Sigmoid colon (tissue), 7 donors: ENCODE data around the gene KCNT1. TPM values are rescaled to one million over a fixed set of nuclear protein-coding genes. Genes with fewer than 3 reads are reported as not detected.
A peak's percentile ranks its signal among the peaks of the same experiment; 100 is the strongest.
"Not testable (repeated sequence)": the region's sequence is repeated elsewhere in the genome, so short reads cannot be mapped to it uniquely, and the experiment has no call there.

Source experiments
- DNase-seq: peaks from one replicate; pipeline ENCODE4 v3.0.0-alpha.2; 2019
- H3K27ac ChIP-seq, 4 donors: fragments of 200-600 bp; sonication (generic); one replicate each; pipeline ENCODE4 v1.5.1; 2016 to 2019; ENCODE audit warnings: mild to moderate bottlenecking in 1 of 4
- H3K27me3 ChIP-seq, 3 donors: fragments of 200-600 bp; sonication (generic); one replicate each; pipeline ENCODE4 v1.5.1; 2019; ENCODE audit warnings: mild to moderate bottlenecking in 1 of 3
- H3K36me3 ChIP-seq, 4 donors: fragments of 200-600 bp; sonication (generic); one replicate each; pipeline ENCODE4 v1.5.1; 2016 to 2019
- H3K4me1 ChIP-seq, 4 donors: fragments of 200-600 bp; sonication (generic); one replicate each; pipeline ENCODE4 v1.5.1; 2017 to 2019
- H3K4me3 ChIP-seq, 4 donors: fragments of 200-600 bp; sonication (generic); one replicate each; pipeline ENCODE4 v1.5.1; 2017 to 2019; ENCODE audit warnings: mild to moderate bottlenecking in 2 of 4, moderate library complexity in 1 of 4
- H3K9me3 ChIP-seq, 4 donors: fragments of 200-600 bp in 3 of 4; sonication (generic) in 3 of 4; one replicate each; pipeline versions ENCODE4 v1.5.1 to v1.6.1; 2013 to 2019
- CTCF ChIP-seq, 4 experiments: fragments of 450-650 bp in 3 of 4; fragments of 200-600 bp in 1 of 4; IDR thresholded peaks; one replicate each; pipeline ENCODE4 v1.5.1; 2016 to 2019; ENCODE audit warnings: antibody characterized with exemption in 4 of 4, mild to moderate bottlenecking in 3 of 4, moderate library complexity in 2 of 4
- EP300 ChIP-seq, 4 donors: sonication (generic); formaldehyde crosslinking; IDR thresholded peaks; one replicate each; pipeline ENCODE4 v1.6.1; 2017; ENCODE audit warnings: antibody characterized with exemption in 4 of 4
- POLR2A ChIP-seq, 2 donors: fragments of 450-650 bp; IDR thresholded peaks; one replicate each; pipeline ENCODE4 v1.6.1; 2016; ENCODE audit warnings: antibody characterized with exemption in 2 of 2, mild to moderate bottlenecking in 2 of 2, moderate library complexity in 2 of 2
- POLR2AphosphoS5 ChIP-seq, 4 donors: sonication (generic); formaldehyde crosslinking; IDR thresholded peaks; one replicate each; pipeline ENCODE4 v1.6.1; 2017; ENCODE audit warnings: antibody characterized with exemption in 4 of 4
- WGBS, 2 donors: extraction: QIAGEN DNeasy Blood & Tissue Kit; methylation state at CpG; one replicate each; pipeline ENCODE4 v1.1.7; 2013; 5-methylcytosine and 5-hydroxymethylcytosine counted together
- intact Hi-C: fragments of 100-400 bp; cut with DNase I; formaldehyde crosslinking; loops from one replicate; pipeline ENCODE4 v1.15.1; 2023
- polyA plus RNA-seq, 3 donors: library from polyadenylated mRNA; stranded (reverse); fragments of 200-250 nt; gene quantifications; one replicate each; pipeline ENCODE4 v1.2.3, GENCODE V29; 2013
- total RNA-seq, 4 donors: library from RNA; depleted of rRNA; stranded (reverse); fragments of >200 nt; gene quantifications; one replicate each; pipeline ENCODE4 v1.1.0, GENCODE V29; 2016
- donor health status: healthy with polysubstance abuse.
- donor health status: Bipolar disorder and iron deficiency.
- donor health status: healthy.

The KCNT1 gene
- total and polyA plus RNA-seq, 7 donors, result 0.23 to 0.95 (median 0.32) TPM; not detected in 3

GRCh38 chr9:135670721-135671590 lies 31.0 kb upstream of the KCNT1 start:
- no peaks in the 10 kb centered on the region for H3K4me1 ChIP-seq
- peaks cover 0 to 19% (median 0%) of the 10 kb centered on the region in 3 donors for H3K27me3 ChIP-seq
- H3K9me3 ChIP-seq, result no peaks in the 10 kb centered on the region
- H3K36me3 ChIP-seq, result no peaks in the 10 kb centered on the region
- intact Hi-C loops, result no loop called here
- H3K27ac ChIP-seq, result no peak overlapping the region
- H3K4me3 ChIP-seq, result no peak overlapping the region
- peak; percentile 57 for DNase-seq
- WGBS, 2 donors, result 86 to 87% methylated on average over 41 of the region's 41 CpGs
- TF ChIP-seq CTCF (IDR thresholded peaks at IDR 0.05) (no peak), POLR2AphosphoS5 (IDR thresholded peaks at IDR 0.05) (no peak), EP300 (IDR thresholded peaks at IDR 0.05) (no peak), POLR2A (IDR thresholded peaks at IDR 0.05) (no peak)

- Histone ChIP-seq H3K4me1 (no peaks in the 10 kb centered on the region), H3K4me3 (no peak overlapping the region), H3K36me3 (no peaks in the 10 kb centered on the region), H3K27ac (no peak overlapping the region), H3K9me3 (no peaks in the 10 kb centered on the region), H3K27me3 (peaks cover 0 to 12% (median 0%) of the 10 kb centered on the region in 3 donors)
- 55% methylated on average over 17 of the region's 17 CpGs for WGBS, 2 donors
- DNase-seq, result peak; percentile 52
- intact Hi-C loops, result no loop called here
- no peak for TF ChIP-seq EP300 (IDR thresholded peaks at IDR 0.05)
- no peak for TF ChIP-seq CTCF (IDR thresholded peaks at IDR 0.05)
- TF ChIP-seq POLR2A (IDR thresholded peaks at IDR 0.05), result no peak
- no peak for TF ChIP-seq POLR2AphosphoS5 (IDR thresholded peaks at IDR 0.05)
Observed at GRCh38 chr9:135671591-135672041, 30.4 kb upstream of the KCNT1 start.

- DNase-seq, H3K4me3 ChIP-seq, H3K4me1 ChIP-seq, intact Hi-C loops, H3K9me3 ChIP-seq, H3K27ac ChIP-seq, H3K36me3 ChIP-seq: not testable (repeated sequence)
- H3K27me3 ChIP-seq, result peaks cover 0 to 12% (median 0%) of the 10 kb centered on the region in 3 donors
- 72 to 83% methylated on average over 7 of the region's 7 CpGs for WGBS, 2 donors
Observed at GRCh38 chr9:135672786-135673185, 29.2 kb upstream of the KCNT1 start.

GRCh38 chr9:135673941-135674340 lies 28.0 kb upstream of the KCNT1 start:
- no peak for TF ChIP-seq POLR2AphosphoS5 (IDR thresholded peaks at IDR 0.05)
- no peak for TF ChIP-seq EP300 (IDR thresholded peaks at IDR 0.05)
- no peak for TF ChIP-seq POLR2A (IDR thresholded peaks at IDR 0.05)
- TF ChIP-seq CTCF (IDR thresholded peaks at IDR 0.05), result no peak
- intact Hi-C loops, result no loop called here
- peaks cover 0 to 12% (median 0%) of the 10 kb centered on the region in 3 donors for H3K27me3 ChIP-seq

GRCh38 chr9:135674977-135675376 lies 27.0 kb upstream of the KCNT1 start:
- Histone ChIP-seq H3K36me3 (no peaks in the 10 kb centered on the region), H3K4me3 (no peak overlapping the region), H3K4me1 (no peaks in the 10 kb centered on the region), H3K27me3 (peaks cover 0 to 4% (median 0%) of the 10 kb centered on the region in 3 donors), H3K9me3 (no peaks in the 10 kb centered on the region), H3K27ac (no peak overlapping the region)
- TF ChIP-seq POLR2AphosphoS5 (IDR thresholded peaks at IDR 0.05) (no peak), POLR2A (IDR thresholded peaks at IDR 0.05) (no peak), EP300 (IDR thresholded peaks at IDR 0.05) (no peak)
- DNase-seq, result no peak
- WGBS, 2 donors, result 72 to 74% methylated on average over 10 of the region's 10 CpGs
- intact Hi-C loops, result no loop called here

More at GRCh38 chr9:135673941-135674340, 28.0 kb upstream of the KCNT1 start:
- Histone ChIP-seq H3K36me3 (no peaks in the 10 kb centered on the region), H3K4me1 (no peaks in the 10 kb centered on the region), H3K9me3 (no peaks in the 10 kb centered on the region), H3K4me3 (no peak overlapping the region), H3K27ac (no peak overlapping the region)
- 75 to 90% methylated on average over 8 of the region's 8 CpGs for WGBS, 2 donors
- DNase-seq, result no peak
